Activated T-cell treated with anti-CD3 and anti-CD28 coated beads, Interleukin-2, amount 50 U/mL, for 24 hours (primary cell): Measurements from ENCODE around the gene KSR2.
A peak's percentile ranks its signal among the peaks of the same experiment; 100 is the strongest.

Experiments
- DNase-seq: peaks from one replicate; pipeline ENCODE4 v3.0.0-alpha.2; 2020
- H3K27ac Mint-ChIP-seq: 2 replicates; pipeline ENCODE4 v1.8.0; 2020; ENCODE audit warnings: mild to moderate bottlenecking, mixed read lengths
- H3K27me3 Mint-ChIP-seq: 2 replicates; pipeline ENCODE4 v1.8.0; 2020; ENCODE audit warnings: mixed read lengths
- H3K36me3 Mint-ChIP-seq: 2 replicates; pipeline ENCODE4 v1.8.0; 2020; ENCODE audit warnings: low read depth, mixed read lengths
- H3K4me1 Mint-ChIP-seq: 2 replicates; pipeline ENCODE4 v1.8.0; 2020; ENCODE audit warnings: low read depth, mixed read lengths
- H3K4me3 Mint-ChIP-seq: 2 replicates; pipeline ENCODE4 v1.8.0; 2020; ENCODE audit warnings: mild to moderate bottlenecking, moderate library complexity, mixed read lengths
- H3K9me3 Mint-ChIP-seq: 2 replicates; pipeline ENCODE4 v1.8.0; 2020; ENCODE audit warnings: mixed read lengths

KSR2 gene

DNA sequence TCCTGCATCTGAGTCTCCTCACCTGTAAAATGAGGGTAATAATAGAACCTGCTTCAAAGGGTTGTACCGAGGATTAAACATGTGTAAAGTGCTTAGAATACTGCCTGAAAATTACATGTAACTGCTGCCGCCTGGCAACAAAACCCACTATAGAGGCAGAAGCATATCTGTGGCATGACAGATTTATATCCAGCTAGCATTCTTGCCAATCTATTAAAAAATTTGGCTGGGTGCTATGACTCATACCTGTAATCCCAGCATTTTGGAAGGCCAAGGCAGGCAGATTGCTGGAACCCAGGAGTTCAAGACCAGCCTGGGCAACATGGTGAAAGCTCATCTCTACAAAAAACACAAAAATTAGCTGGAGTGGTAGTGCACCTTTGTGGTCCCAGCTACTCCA, 16.4 kb upstream of the KSR2 start:
- Mint-ChIP-seq H3K9me3 (peaks cover 4% of the 10 kb centered on the region), H3K4me3 (no peak overlapping the region), H3K27ac (no peak overlapping the region), H3K36me3 (no peaks in the 10 kb centered on the region), H3K27me3 (peaks cover 11% of the 10 kb centered on the region), H3K4me1 (peaks cover 7% of the 10 kb centered on the region)
- DNase-seq = no peak

DNA sequence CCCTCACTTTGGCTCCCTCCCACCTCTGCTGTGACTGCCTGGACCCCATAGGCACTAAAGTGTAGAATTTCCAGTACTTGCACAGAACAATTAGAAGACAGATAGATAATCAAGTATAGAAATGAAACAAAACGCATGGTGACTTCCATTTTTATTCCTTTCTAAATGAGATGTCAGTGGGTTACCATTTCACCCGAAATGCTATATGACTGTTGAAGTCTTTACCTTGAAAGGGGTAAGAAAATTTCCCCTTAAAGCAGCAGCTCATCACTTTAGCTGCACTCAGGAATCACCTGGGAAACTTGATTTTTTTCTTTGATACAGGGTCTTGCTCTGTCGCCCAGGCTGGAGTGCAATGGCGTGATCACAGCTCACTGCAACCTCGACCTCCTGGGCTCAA, 12.5 kb upstream of the KSR2 start:
- peaks cover 27% of the 10 kb centered on the region for H3K27me3 Mint-ChIP-seq
- DNase-seq = no peak
- H3K9me3 Mint-ChIP-seq = no peaks in the 10 kb centered on the region
- no peaks in the 10 kb centered on the region for H3K4me1 Mint-ChIP-seq
- H3K27ac Mint-ChIP-seq = no peak overlapping the region
- no peaks in the 10 kb centered on the region for H3K36me3 Mint-ChIP-seq
- H3K4me3 Mint-ChIP-seq = no peak overlapping the region

DNA sequence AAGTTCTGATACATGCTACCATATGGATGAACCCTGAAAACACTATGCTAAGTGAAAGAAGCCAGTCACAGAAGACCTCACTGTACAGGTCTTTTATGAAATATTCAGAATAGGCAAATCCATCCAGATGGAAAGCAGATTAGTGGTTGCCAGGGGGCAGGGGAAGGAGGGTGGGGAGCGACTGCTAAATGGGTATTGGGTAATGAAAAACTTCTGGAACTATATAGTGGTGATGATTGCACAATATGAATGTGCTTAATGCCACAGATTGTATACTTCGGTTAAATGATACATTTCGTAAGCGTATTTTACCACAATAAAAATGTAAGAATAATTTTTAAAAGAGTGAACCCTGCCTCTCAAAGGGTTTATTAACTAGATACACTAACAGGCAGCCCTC, 11.8 kb upstream of the KSR2 start:
- no peaks in the 10 kb centered on the region for H3K36me3 Mint-ChIP-seq
- DNase-seq = no peak
- H3K27ac Mint-ChIP-seq = no peak overlapping the region
- no peak overlapping the region for H3K4me3 Mint-ChIP-seq
- H3K9me3 Mint-ChIP-seq = no peaks in the 10 kb centered on the region
- no peaks in the 10 kb centered on the region for H3K4me1 Mint-ChIP-seq
- H3K27me3 Mint-ChIP-seq = peaks cover 31% of the 10 kb centered on the region

GRCh38 chr12:117977373-117977772, 8.6 kb upstream of the KSR2 start:
- Mint-ChIP-seq H3K9me3 (no peaks in the 10 kb centered on the region), H3K4me1 (no peaks in the 10 kb centered on the region), H3K36me3 (no peaks in the 10 kb centered on the region), H3K27me3 (peaks cover 46% of the 10 kb centered on the region), H3K27ac (no peak overlapping the region), H3K4me3 (no peak overlapping the region)
- DNase-seq = no peak

GRCh38 chr12:117975006-117975405, 6.2 kb upstream of the KSR2 start:
- DNase-seq = no peak
- Mint-ChIP-seq H3K4me3 (no peak overlapping the region), H3K36me3 (peaks cover 3% of the 10 kb centered on the region), H3K4me1 (no peaks in the 10 kb centered on the region), H3K27me3 (peaks cover 63% of the 10 kb centered on the region), H3K9me3 (peaks cover 15% of the 10 kb centered on the region), H3K27ac (no peak overlapping the region)

GRCh38 chr12:117972301-117972700, 3.5 kb upstream of the KSR2 start:
- H3K36me3 Mint-ChIP-seq = peaks cover 3% of the 10 kb centered on the region
- no peak for DNase-seq
- peaks cover 72% of the 10 kb centered on the region for H3K27me3 Mint-ChIP-seq
- H3K4me1 Mint-ChIP-seq = peaks cover 8% of the 10 kb centered on the region
- no peak overlapping the region for H3K4me3 Mint-ChIP-seq
- H3K27ac Mint-ChIP-seq = no peak overlapping the region
- peaks cover 15% of the 10 kb centered on the region for H3K9me3 Mint-ChIP-seq

DNA sequence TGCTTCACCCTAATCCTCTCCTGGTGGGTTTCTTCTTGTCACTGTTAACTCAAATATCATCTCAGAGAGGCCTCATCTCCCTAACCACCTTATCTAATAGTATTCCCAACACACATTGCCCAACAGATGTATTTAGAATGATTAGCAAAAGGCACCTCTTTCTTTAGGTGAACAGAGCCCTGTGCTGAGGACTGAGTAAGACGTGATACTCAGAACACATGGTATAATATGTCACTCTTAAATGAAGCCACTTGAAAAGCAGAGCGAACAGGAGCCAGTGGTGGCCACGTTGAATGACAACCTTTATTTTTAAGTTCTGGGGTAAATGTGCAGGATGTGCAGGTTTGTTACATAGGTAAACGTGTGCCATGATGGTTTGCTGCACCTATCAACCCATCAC, 1.5 kb upstream of the KSR2 start:
- H3K27me3 Mint-ChIP-seq = peaks cover 83% of the 10 kb centered on the region
- H3K36me3 Mint-ChIP-seq = peaks cover 3% of the 10 kb centered on the region
- peaks cover 15% of the 10 kb centered on the region for H3K9me3 Mint-ChIP-seq
- DNase-seq = no peak
- H3K27ac Mint-ChIP-seq = no peak overlapping the region
- peaks cover 8% of the 10 kb centered on the region for H3K4me1 Mint-ChIP-seq
- no peak overlapping the region for H3K4me3 Mint-ChIP-seq

DNA sequence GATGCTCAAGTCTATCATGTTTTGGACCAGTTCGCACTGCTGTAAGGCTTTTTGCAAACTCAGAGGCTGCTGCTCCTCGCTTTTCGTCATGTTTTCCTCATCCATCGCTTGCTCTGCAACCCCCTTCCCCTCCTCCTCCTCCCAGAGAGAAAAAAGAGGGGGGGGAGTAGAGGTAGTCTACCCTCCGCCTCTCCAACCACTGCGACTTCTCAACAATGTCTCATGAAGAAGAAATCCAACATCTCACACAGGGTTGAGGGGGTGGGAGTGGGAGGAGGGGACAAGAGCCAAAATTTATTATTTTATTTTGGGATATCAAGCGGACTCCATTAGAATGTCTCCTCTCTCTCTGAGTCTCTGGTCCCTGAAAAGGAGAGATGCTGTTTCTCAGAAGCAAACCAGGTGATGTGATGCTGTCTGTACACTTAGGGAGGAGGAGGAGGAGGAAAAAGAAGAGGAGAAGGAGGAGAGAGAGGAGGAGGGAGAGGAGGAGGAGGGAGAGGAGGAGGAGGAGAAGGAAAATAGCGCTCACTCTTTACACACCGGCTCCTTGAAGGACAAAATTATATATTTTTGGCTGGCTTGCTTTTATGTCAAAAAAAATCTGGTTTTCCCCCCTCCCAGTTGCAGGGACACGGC, 520 bp downstream of the KSR2 start:
- Mint-ChIP-seq H3K27me3 (peaks cover 83% of the 10 kb centered on the region), H3K4me3 (peak overlapping the region; percentile 81), H3K36me3 (peaks cover 3% of the 10 kb centered on the region), H3K27ac (no peak overlapping the region), H3K9me3 (peaks cover 15% of the 10 kb centered on the region), H3K4me1 (peaks cover 8% of the 10 kb centered on the region)
- DNase-seq = no peak

DNA sequence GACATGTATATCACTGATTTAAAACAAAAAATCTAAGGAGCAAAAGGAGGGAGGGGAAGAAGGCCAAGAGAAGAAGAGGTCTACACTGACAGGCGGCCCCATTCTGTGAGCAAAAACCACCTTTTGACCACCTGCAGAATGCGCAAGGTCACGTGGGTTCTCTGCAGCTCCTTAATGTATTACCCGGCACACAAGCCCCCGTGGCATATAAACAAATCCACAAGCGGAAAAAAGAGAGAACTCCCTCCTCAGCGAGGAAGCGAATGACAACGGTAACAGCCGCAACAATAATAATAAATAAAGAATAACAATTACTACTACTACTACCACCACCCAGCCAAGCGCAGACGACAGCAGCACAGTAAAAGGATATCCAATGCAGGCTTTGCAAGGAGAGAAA, 1.3 kb downstream of the KSR2 start:
- peak overlapping the region; percentile 22 for H3K4me3 Mint-ChIP-seq
- peaks cover 3% of the 10 kb centered on the region for H3K36me3 Mint-ChIP-seq
- DNase-seq = no peak
- H3K27ac Mint-ChIP-seq = no peak overlapping the region
- peaks cover 83% of the 10 kb centered on the region for H3K27me3 Mint-ChIP-seq
- H3K4me1 Mint-ChIP-seq = peaks cover 8% of the 10 kb centered on the region
- H3K9me3 Mint-ChIP-seq = peaks cover 15% of the 10 kb centered on the region

DNA sequence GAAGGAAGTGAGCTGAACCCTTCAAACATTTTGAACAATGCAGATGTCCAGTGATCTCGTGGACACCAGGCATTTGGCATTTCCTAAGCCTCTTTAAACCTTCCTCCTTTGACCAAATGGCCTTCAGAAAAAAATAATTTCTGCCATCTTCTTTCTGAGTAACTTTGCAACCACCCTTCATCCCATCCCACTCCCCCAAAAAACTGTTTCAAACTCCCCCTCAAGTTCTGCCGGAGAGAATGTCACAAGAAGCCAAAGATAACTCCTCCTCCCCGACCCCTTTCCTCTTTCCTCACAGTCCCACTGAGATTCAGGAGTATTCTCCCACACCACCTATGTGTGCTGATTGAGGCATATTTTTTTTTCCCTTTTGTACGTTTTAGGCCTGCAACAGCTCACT, 1.7 kb downstream of the KSR2 start:
- no peak for DNase-seq
- H3K36me3 Mint-ChIP-seq = peaks cover 3% of the 10 kb centered on the region
- H3K4me1 Mint-ChIP-seq = peaks cover 8% of the 10 kb centered on the region
- no peak overlapping the region for H3K27ac Mint-ChIP-seq
- peaks cover 79% of the 10 kb centered on the region for H3K27me3 Mint-ChIP-seq
- H3K9me3 Mint-ChIP-seq = peaks cover 14% of the 10 kb centered on the region
- peak overlapping the region; percentile 22 for H3K4me3 Mint-ChIP-seq

GRCh38 chr12:117966511-117966910, 2.3 kb downstream of the KSR2 start:
- Mint-ChIP-seq H3K36me3 (peaks cover 3% of the 10 kb centered on the region), H3K4me3 (no peak overlapping the region), H3K4me1 (peaks cover 8% of the 10 kb centered on the region), H3K27ac (no peak overlapping the region), H3K9me3 (peaks cover 8% of the 10 kb centered on the region), H3K27me3 (peaks cover 74% of the 10 kb centered on the region)
- no peak for DNase-seq

- H3K27ac Mint-ChIP-seq = no peak overlapping the region
- H3K9me3 Mint-ChIP-seq = no peaks in the 10 kb centered on the region
- DNase-seq = no peak
- peaks cover 62% of the 10 kb centered on the region for H3K27me3 Mint-ChIP-seq
- no peaks in the 10 kb centered on the region for H3K36me3 Mint-ChIP-seq
- no peak overlapping the region for H3K4me3 Mint-ChIP-seq
- peaks cover 4% of the 10 kb centered on the region for H3K4me1 Mint-ChIP-seq
Observed at GRCh38 chr12:117963836-117964235, 5.0 kb downstream of the KSR2 start.

DNA sequence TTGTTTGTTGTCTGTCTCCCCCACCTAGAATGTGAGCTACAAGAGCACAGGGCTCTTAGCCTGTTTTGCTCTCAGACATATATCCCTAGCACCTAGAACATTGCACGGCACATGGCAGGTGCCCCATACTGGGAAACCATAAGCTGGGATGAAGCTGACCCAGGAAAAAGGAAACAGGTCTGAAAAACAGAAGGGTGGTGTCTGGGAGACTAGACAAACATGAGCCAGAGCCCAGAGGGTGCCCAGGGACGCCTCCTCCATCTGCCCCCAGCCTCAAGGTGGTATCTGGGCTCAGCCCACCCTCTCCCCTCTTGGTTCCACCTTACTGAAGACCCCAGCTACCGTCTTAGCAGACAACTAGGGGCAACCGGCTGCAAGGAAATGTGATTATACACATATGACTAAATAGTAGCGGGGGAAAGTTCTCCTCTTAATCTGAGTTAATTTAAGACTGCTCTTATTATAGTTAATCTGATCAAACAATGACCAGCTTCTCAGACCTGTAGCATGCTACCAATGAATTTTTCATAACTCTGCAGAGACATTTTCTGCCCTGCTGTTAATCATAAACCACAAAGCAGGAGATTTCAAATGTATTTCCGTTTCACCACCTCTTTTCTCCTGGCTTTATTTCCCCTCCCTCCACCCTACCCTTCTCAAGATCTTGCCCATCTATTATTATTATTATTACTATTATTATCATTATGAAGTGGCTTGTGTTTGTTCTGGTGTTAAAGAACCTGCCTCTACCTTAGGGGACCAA, 31.9 kb downstream of the KSR2 start:
- Mint-ChIP-seq H3K9me3 (no peaks in the 10 kb centered on the region), H3K36me3 (no peaks in the 10 kb centered on the region), H3K27me3 (peaks cover 16% of the 10 kb centered on the region), H3K4me3 (no peak overlapping the region), H3K4me1 (no peaks in the 10 kb centered on the region), H3K27ac (no peak overlapping the region)
- DNase-seq = no peak

- no peak overlapping the region for H3K27ac Mint-ChIP-seq
- peaks cover 3% of the 10 kb centered on the region for H3K9me3 Mint-ChIP-seq
- H3K36me3 Mint-ChIP-seq = no peaks in the 10 kb centered on the region
- H3K4me1 Mint-ChIP-seq = no peaks in the 10 kb centered on the region
- H3K27me3 Mint-ChIP-seq = peaks cover 3% of the 10 kb centered on the region
- DNase-seq = no peak
- no peak overlapping the region for H3K4me3 Mint-ChIP-seq
Observed at GRCh38 chr12:117933545-117933944, 35.2 kb downstream of the KSR2 start.

DNA sequence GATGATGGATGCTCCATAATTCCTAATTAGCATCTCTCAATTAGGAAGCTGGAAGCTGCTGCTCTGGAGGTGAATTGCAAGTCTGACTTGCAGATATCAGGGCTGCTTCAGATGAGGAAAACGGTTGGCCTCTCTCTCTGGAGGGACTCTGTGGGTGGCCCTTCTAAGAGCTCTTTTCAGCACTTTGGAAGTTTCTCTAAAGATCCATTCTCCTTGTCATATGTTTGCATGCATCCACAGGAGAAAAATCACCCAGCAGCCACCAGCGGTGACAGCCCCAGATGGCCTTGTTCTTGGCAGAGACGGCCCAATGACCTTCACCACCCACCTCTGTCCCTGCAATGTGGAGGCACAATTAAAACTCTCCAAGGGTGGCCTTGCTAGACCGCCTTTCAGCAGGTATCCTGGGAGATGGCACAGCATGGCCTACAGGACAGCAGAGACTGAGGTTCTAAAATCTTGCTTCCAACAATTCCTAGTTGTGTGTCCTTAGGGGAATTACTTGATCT, 42.3 kb downstream of the KSR2 start:
- Mint-ChIP-seq H3K9me3 (peaks cover 2% of the 10 kb centered on the region), H3K27me3 (peaks cover 12% of the 10 kb centered on the region), H3K4me1 (no peaks in the 10 kb centered on the region), H3K4me3 (no peak overlapping the region), H3K27ac (no peak overlapping the region), H3K36me3 (no peaks in the 10 kb centered on the region)
- no peak for DNase-seq
